Fibroblast of skin of scalp (primary cell): Measurements from ENCODE around the gene SH3PXD2A.

Source experiments
- DNase-seq: peaks from one replicate; pipeline ENCODE4 v3.0.0-alpha.2; 2013

Gene SH3PXD2A

DNA sequence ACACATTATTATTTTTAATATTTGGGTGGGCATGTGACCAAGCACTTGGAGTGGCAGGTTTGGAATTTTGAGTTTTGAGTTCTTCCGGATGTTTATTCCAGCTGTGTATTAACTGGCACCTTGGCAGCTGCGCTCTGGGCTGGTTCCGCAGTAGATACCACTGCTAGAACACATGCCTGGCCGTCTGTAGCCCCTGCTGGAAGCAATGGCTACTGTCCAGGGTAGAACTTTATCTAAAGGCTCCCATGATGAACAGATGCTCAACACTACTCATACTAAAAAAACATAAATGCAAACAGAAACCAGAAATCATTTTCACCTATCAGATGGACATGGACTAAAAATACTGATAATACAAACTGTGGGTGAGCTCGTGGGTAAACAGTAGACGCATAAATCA lies 19.4 kb upstream of the SH3PXD2A start:
- DNase-seq = no peak

DNA sequence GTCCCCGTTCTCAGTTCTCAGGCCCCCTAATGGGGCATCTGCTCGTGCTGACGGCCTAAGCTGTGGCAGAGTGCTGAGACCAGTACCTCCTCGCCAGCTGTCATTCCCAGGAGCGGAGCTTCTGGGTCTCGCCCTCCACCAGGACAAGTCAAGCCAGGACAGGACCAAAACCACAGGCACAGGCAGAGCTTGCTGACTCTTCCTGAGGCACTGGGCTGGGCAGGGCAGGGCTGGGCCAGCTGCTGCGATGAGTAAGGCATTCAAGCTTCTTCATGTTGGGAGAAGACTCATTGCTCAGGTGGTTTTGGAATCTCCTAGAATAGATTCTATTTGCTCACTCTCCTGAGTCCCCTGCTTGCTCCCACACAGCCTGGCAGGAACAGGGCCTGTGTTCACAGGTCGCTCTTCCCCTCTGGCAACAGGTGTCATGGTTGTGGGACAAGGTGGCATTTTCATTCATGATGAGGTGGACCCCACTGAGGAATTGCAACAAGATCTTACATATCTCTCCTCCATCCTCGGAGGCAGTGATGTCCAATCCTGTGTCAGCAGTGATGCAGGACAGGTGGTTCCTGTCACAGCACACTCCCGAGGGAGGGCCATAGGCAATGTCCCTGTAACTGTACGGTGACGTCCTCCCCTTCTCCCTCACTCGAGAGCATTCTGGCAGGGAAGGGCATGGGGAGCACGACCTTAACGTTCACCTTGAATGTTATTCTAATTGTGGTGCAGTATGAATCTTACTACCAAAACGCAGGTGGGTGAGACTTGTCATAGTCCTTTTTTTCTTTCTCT lies 17.0 kb upstream of the SH3PXD2A start:
- no peak for DNase-seq

DNA sequence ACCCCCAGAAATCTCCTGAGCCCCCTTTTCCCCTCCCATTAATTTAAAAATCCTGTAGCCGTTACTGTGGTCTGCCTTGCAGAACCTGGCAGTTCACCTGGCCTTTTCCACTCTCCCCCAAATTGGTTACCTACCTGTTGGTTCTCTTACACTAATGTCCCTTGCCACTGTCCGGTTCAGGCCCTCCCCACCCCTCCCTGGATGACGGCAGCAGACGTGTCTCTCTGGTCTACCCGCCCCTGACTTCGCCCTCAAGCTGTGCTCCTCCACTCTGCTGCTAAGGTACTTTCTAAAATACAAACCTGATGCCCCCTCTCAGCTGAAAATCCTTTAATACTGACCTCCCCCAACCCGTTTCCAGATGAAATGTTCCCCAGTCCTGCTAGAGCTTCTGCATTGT lies 15.6 kb upstream of the SH3PXD2A start:
- no peak for DNase-seq

DNA sequence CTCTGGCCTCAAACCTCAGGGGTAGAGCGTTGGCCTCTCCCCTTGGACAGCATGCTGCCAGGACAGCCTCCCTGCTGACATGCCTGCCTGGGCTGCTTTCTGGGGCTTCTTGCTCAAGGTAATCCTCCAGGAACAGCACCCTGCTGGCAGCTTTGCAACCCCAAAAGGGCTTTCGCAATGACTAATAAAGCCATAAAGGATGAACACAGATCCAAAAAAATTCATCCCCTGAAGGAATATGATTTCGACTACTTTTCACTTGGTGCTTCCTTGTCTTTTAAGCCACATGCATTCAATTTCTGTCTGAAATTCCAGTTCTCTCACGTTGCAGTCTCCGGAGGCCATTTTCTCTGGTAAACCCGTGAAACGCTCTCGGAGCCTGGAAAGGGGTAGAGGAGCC lies 15.1 kb upstream of the SH3PXD2A start:
- peak; percentile 77 for DNase-seq

DNA sequence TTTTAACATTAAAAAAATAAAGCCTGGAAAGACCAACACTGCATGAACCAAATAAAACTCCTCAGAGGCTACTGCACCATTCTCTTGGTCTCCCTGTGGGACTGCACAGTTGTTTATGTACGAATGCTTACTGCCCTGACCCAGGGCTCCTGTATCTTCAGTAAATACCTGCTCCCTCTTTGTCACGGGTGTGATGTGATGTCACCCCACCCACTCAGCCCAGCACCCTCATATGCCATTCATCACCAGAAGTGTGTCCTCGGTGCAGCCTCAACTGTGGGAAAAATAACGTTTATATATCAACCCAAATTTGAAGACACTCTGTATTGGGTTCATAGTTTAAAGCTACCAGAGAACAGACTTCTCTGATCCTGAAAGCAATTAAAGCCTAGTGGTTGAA lies 14.0 kb upstream of the SH3PXD2A start:
- DNase-seq = no peak

DNA sequence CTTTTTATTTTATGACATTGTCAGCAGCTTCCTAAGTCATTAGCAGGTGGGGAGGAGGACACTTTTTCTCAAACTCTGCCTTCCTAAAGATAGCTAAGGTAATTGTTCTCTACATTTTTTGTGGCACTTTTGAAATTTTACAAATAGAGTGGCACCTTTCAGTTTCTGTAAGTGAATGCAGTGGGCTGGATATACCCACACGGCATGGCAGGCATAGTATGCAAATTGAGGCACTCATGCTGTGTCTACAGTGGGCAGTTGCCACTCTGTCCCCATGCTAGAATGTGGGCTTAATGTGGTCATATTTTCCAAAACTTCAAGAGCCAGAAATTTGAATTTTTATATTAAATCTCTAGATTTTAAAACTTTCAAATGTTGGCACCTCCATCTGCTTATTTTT lies 12.8 kb upstream of the SH3PXD2A start:
- DNase-seq = no peak

DNA sequence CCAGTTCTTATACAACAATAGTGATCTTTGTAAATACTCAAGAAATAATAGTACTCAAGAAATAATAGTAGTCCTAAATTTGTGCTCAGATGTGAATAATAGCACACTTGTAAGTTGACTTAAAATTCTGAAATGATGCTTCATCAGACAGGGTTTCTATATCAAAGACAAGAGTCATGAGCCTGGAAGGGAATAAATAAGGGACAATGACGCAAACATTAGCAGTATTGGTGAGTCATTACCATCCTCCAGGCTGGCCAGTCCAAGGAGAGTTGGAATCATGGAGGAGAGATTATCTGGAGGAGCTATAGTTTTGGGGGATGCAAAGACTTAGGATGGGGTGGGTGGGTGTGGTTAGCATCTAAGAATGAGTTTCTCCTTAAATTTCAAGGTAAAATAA lies 6.1 kb upstream of the SH3PXD2A start:
- DNase-seq = peak; percentile 42

DNA sequence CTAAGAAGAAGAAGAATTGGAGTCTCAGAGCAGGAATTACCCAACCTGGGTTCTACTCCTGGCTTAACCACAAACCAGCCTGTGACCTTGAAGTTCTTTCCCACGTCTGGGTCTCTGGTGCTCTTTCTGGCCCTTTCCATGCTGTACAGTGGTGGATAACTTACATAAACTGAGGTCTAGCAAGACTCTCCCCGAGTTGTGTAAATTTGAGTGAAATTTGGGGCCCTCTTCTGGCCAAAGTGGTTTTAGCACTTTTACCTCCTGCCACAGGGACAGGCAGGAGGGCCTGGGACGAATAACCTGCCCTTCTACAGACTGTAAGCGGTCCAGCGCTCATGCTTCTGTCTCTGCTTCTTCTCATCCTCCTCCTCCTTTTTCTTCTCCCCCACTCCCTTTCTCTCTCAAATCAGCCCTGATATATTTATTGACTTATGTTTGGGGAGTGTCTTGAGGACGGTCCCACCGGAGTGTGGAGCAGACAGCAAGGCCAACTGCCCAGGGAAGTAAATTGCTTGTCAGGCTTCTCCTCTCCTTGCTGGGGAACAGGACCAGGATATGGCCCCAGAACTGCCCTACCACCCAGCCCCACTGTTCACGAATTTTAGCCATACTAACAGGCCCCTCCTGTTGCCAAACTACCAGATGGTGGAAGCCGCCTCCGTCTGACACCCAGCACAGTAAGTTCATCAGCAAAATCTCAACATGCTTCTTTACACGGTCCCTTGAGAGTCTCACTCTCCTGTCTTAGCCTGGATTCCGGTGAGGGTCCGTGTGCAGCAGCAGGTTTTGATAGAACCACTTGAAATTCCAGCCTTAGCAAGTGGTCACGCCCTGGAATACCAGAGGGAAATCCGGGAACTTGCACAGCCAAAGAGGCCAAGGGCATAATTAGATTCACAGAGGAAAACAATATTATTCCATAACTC lies 4.0 kb upstream of the SH3PXD2A start:
- DNase-seq = peak; percentile 74

DNA sequence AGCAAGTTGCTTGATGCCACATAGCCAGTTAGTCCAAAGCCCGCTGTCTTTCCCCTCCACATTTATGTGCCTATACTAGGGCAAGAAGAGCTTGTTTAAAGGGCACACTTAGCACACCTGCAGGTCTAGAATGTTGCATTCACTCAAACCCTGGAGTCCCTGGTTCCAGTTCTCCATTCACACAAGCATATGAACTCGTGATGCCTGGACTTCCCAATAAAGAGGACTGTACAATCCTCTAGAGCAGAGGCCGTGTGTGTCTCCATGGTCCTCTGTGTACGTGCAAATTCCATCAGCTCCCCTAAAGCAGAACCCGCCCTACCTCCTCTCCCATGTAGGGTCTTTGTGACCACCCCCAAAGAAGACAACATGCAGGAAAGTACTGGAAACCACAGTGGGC lies 3.0 kb upstream of the SH3PXD2A start:
- DNase-seq = no peak

DNA sequence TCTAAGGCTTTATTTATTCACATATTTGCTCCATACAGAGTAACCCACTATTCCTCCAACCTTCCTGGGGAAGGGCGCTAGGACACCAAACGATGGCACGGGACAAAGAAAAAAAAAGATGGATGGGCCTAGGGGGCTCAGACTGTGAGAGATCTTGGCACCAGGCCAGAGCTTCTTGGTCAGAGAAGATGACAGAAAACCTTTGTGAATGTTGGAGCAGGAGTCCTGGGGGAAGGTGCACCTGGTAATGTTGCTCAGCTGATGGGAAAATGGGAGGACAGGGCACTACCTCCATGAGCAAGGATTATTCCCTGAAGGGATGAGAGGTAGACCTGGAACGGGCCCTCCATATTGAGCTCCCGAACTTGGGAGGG lies 1.4 kb upstream of the SH3PXD2A start:
- no peak for DNase-seq

DNA sequence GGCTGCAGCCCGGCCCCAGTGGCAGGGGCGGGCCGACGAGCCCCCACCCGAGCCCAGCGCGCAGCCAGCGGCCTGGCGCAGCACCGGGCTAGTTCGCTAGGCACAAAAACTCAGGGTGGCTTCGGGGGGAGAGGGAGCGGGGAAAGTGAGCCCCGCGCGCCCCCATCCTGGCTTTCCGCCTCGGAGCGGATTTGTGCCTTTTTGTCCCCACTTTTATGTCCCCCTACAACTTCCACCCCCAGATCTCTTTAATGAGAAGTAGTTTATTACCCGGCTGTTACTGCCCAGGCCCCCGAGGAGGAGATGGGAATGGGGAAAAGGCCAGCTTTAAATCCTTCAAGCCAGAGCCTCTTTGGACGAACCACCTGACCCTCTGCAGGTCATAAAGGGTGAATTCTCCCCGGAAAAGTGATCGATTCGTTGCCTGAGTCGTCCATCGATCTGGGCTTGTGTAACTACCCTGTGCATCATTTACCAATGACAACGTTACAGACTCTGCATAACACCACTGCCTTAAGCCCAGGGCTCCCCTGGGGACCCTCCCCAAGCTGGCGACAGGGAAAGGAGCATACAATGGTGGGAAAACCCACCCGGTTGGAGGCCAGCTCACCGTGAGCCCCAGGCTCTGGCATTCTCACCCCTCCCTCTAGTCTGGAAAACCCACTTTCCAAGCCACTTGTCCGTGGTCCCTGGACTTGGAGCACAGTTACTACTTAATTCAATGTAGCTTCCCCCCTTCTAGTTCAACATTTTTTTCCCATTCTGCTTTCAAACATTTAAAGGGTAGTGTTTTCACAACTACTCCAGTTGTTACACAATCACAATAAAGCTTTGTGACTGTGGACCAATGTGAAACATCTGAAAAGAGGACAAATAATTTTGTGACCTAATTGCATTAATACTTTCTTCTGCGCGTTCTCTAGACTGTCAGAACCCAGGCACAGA lies 748 bp upstream of the SH3PXD2A start:
- DNase-seq = no peak

DNA sequence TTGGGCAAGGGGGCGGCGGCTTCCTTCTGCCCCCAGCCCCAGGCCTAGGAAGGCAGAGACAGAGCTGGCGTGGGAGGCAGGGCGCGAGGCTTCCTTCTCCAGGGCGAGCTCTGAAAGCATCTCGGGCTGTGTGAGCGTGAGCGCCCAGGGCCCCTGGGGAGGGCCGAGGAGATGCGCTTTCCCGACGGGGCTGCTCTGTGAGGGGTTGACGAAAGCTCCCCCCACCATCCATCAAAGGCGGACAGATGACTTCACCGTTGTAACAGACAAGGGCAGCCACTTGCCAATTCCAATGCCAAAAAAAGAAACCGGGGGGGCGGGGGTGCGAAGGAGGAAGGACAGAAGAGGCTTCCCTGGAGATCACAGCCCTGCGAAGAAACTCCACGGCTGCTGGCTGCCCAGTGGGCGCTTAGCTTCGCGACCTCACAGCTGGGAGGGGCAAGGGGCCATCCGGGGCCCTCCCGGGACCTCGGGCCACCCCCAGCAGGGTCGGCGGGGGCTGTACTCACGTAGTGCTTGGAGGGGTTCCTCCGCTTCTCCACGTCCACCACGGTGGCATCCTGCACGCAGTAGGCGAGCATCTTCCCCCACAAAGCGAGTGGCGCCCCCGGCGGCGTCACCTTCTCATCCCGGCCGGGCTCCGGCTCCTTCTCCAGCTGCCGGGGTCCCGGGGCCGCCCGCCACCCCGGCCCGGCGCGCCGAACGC lies 537 bp downstream of the SH3PXD2A start:
- DNase-seq = peak; percentile 81

DNA sequence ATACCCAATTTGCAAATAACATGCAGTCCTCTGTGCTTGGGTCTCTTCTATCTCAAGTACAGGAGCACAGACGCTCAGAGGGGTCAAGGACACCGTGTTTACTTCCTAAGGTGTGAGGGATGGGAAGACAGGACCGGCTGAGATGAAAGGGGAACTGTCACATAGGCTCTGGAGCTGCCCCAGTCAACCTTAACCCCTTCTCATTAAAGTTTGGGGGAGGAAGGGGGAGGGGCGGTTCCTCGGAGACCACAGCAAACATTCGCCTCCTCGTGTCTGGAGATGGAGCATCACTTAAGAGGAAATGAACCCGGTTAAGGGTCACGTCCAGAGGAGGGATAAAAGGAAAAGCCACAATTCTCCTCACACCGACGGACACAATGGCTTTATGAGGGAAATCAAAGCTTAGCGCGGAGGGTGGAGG lies 1.1 kb downstream of the SH3PXD2A start:
- peak; percentile 45 for DNase-seq

DNA sequence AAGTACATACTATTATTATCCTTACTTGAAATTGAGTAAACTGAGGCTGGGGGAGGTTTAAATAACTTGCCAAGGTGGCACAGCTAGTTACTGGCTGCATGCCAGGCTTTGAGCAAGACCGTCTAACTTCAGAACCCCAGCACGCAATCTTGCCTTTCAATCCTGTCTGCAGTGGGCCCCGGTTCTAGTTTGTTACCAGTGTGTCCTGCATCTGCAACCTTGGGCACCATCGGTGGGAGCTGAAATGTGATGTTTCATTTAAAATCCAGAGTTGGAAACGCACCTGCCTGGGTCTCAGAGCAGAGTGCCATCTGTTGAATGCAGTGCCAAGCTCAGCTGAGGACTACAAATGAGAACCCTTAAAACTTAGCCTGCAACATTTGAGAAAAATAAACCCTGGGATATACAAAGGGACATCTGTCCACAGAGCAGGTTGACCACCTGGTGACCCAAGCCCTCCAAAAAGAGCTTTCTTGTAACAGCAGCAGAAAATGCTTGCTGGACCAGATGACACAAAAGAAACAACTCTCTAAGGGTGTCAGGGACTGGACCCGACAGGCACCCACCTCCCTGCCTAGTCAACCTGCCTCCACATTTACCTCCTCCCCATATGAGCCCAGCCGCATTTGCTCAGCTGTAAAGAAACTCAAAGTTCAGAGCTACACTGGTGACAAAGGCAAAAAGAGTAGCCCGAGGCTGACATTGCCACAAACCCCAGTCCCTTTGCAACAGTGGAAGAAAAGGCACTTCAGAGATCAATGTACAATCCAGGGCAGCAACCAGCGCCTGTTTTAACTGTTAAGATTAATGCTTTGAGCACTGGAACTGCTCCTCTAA lies 1.7 kb downstream of the SH3PXD2A start:
- no peak for DNase-seq

DNA sequence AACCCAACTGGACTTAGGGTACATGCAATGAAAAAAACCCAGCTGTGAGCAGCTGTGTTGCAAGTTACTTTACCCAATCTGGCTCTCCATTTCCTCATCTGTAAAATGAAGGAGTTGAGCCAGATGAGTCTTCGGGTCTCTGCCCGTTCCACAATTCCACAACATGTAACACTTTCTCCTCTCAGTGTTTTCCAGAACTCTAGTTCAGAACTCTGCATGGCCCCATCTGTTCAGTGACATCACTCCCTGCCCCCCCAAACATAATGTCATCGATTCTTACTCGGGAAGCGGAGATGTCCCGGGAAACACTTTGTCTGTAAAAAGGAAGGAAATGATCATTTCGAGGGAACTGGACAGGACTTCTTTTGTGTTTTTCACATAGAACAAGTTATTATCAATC lies 2.5 kb downstream of the SH3PXD2A start:
- no peak for DNase-seq

DNA sequence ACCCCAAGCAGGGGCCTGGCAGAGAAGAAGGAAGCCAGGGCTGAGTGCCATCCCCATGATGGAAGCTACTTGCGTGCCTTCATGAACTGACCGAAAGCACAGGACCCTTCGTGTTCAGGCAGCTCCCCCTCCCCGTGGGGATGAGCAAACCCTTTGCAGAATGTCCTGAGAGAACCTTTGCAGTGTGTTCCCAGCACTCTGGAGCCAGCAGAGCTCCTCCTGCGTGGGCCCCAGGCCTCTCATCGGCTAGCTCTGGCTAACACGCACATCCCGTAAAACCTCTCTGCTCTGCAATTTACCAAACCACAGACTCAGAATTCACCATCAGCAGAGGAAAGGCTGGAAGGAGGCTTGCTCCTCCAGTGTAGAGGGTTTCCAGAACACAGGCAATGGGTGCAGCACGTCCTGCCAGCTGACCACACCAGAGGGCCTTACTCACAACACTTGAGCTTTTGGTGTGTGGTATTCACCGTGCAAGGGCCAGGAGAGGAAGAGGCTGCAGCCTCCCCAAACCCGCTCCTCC lies 3.1 kb downstream of the SH3PXD2A start:
- no peak for DNase-seq

DNA sequence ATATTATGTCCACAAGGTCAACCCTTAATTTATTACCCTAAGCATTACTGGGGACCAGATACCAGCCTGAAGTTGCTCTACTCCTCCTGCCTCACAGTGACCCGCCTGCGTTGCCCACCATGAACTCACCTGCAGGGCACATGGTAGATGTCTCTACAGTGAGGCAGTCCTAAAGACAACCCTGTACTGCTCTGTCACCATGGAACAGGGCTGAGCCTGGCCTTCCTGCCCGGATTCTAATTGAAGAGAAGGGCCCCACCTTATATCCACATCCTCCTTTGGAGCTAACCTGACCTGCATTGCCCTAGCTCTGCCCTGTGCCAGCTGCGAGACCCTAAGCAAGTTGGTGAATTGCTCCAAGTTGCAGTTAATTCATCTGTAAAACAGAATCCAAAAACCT lies 4.1 kb downstream of the SH3PXD2A start:
- DNase-seq = no peak

DNA sequence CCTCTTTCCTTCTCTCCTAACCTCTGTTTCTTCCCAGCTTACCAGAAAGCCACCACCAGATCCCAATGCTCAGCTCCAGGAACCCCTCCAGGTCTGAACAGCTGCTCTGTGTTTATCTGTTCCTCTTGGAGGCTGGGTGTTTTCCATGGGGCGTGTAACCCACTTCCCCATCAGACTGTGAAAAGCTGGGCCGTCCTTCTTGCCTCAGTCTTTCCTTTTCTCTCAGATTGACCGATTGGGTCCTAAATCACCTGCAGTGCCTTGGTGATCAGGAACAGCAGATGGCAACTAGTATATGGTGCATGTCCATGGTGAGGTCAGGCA lies 4.8 kb downstream of the SH3PXD2A start:
- no peak for DNase-seq

DNA sequence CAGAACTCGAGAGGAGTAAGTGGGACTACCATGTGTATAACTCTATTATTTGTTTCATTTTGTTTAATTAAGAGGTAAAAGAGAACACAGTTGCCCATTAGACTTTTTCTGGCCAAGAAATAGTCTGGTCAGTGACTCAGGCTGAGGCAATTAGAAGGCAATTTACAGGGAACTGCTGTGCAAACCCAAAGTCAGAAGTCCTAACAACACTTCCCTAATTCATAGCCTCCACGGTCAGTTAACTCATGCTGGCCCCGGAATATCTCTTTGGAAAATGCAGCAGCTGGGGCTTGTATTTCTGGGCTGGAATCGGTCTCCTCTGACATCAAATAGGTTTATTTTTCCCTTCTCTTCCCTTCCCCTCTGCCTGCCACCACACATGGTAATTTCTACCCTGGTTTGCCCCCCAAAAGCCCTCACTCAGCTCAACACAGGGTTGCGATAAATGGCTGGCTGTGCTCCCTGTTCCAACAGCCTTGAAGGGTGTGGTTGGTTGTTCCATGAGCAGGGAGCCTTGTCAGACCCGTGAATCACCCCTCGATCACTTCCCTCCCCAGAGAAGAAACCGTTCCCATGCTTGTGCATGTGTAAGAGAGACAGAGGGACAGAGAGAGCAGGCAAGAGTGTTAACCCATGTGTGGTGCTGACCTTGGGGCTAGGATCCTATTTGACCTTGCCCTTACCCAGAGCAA lies 5.3 kb downstream of the SH3PXD2A start:
- peak; percentile 75 for DNase-seq

DNA sequence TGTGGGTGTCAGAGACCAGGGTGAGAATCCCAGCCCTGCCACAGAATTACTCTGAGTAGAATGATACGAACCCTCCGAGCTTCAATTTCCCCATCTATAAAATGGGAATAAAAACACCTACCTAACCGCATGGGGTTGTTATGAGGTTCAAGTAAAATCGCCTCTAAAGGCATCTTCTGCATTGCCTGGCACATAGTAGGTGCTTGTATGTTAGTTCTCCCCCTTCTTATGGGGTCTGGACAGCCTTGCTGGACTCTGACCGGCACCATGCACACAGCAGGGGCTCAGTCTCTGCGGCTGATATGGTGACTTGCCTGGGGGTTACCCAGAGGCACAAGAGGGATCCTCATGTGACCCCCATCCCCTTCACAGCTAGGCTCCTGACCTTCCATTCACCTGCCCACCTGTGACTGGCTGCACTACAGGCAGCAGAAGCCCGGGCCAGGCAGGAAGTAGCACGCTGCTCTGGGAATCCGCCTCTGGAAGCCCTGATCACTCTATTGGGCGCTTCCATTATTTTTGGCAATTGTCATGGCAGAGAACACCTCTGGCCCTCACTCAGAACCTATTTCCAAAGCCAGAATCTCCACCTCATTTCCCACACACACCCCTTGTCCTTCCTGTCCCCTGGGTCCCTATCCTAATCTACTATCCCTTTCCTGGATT lies 6.0 kb downstream of the SH3PXD2A start:
- DNase-seq = no peak
